Heart left ventricle (tissue), 13 donors: ENCODE measurements around the gene SLC37A2.

Source experiments
- CTCF ChIP-seq, 12 donors: fragments of 200-600 bp; sonication (generic) in 4 of 12; IDR thresholded peaks; one replicate each; pipeline versions ENCODE4 v1.5.0 to v1.8.0; 2018 to 2022; ENCODE audit warnings: antibody characterized with exemption in 12 of 12, mild to moderate bottlenecking in 5 of 12
- POLR2A ChIP-seq, 2 donors: fragments of 450-650 bp; IDR thresholded peaks; one replicate each; pipeline ENCODE4 v1.6.1; 2017; ENCODE audit warnings: antibody characterized with exemption in 2 of 2, mild to moderate bottlenecking in 2 of 2, moderate library complexity in 2 of 2
- donor health status: ischemic (EF 13 %, LVEDD 7.1; RV severe dilation, severe dysfunction).
- donor health status: DM: no; HTN: yes; CAD: no.
- donor health status: DM: no; HTN: no; CAD: no.
- donor health status: ischemic (EF 25% LVEDD 6.9; RV normal size, moderate dysfunction).
- donor health status: ischemic (EF 25% LVEDD 5.7; RV mildly dilated, moderate dysfunction).
- donor health status: ischemic (EF 35%, LVEDD 5.7; RV mildly dilated, moderate dysfunction).
- donor health status: nonischemic (EF 11% LVEDD 7.7; RV severe dilation, severe dysfunction).
- donor health status: DM: yes; HTN: yes; CAD: no.
- donor health status: PGD.
- donor health status: ischemic (EF 29% LVEDD 5.4; RV normal size, mild dysfunction).
- donor health status: nonischemic (EF 23%, LVEDD 6.1; RV moderate dilation, normal function).

GRCh38 chr11:125071435-125071834 is 8.3 kb downstream of the SLC37A2 start:
- TF ChIP-seq CTCF (IDR thresholded peaks at IDR 0.05) (no peak), POLR2A (IDR thresholded peaks at IDR 0.05) (no peak)
